Suprapubic skin (tissue), 4 donors: ENCODE results near the gene RTTN. TPM values are rescaled to one million over a fixed set of nuclear protein-coding genes. Genes with fewer than 3 reads are reported as not detected.

Source experiments
- DNase-seq, 2 donors: peaks; one replicate each; pipeline ENCODE4 v3.0.0-alpha.2; 2019; ENCODE audit warnings: low spot score in 2 of 2
- H3K27ac ChIP-seq: fragments of 200-600 bp; sonication (generic); one replicate; pipeline ENCODE4 v1.5.1; 2019
- H3K27me3 ChIP-seq: fragments of 200-600 bp; sonication (generic); one replicate; pipeline ENCODE4 v1.5.1; 2019
- H3K36me3 ChIP-seq: fragments of 200-600 bp; sonication (generic); one replicate; pipeline ENCODE4 v1.5.1; 2019
- H3K4me1 ChIP-seq: fragments of 200-600 bp; sonication (generic); one replicate; pipeline ENCODE4 v1.5.1; 2019
- H3K4me3 ChIP-seq: fragments of 200-600 bp; sonication (generic); one replicate; pipeline ENCODE4 v1.5.1; 2019; ENCODE audit warnings: mild to moderate bottlenecking
- H3K9me3 ChIP-seq: fragments of 200-600 bp; sonication (generic); one replicate; pipeline ENCODE4 v1.5.1; 2019
- CTCF ChIP-seq, 2 donors: fragments of 200-600 bp in 1 of 2; fragments of 450-650 bp in 1 of 2; sonication (generic) in 1 of 2; IDR thresholded peaks; one replicate each; pipeline ENCODE4 v1.5.1; 2016 to 2019; ENCODE audit warnings: antibody characterized with exemption in 2 of 2, mild to moderate bottlenecking in 1 of 2, moderate library complexity in 1 of 2
- EP300 ChIP-seq: sonication (generic); formaldehyde crosslinking; IDR thresholded peaks from one replicate; pipeline ENCODE4 v1.6.1; 2017; ENCODE audit warnings: antibody characterized with exemption
- POLR2A ChIP-seq, 2 donors: fragments of 450-650 bp; IDR thresholded peaks; one replicate each; pipeline ENCODE4 v1.6.1; 2017; ENCODE audit warnings: antibody characterized with exemption in 2 of 2, mild to moderate bottlenecking in 2 of 2, moderate library complexity in 2 of 2
- POLR2AphosphoS5 ChIP-seq, 3 donors: sonication (generic); formaldehyde crosslinking; IDR thresholded peaks; one replicate each; pipeline ENCODE4 v1.6.1; 2017; ENCODE audit warnings: antibody characterized with exemption in 3 of 3
- WGBS: methylation state at CpG from one replicate; pipeline ENCODE4 v1.1.5; 2018; 5-methylcytosine and 5-hydroxymethylcytosine counted together
- total RNA-seq, 4 donors: library from RNA; depleted of rRNA; stranded (reverse); fragments of >200 nt; gene quantifications; one replicate each; pipeline ENCODE4 v1.1.0, GENCODE V29; 2016

RTTN gene
- total RNA-seq, 4 donors from 2014 or later, result 8.4 to 26.1 (median 12.5) TPM

- H3K9me3 ChIP-seq, result no peaks in the 10 kb centered on the region
- no peaks in the 10 kb centered on the region for H3K4me1 ChIP-seq
- H3K27ac ChIP-seq, result no peak overlapping the region
- no peaks in the 10 kb centered on the region for H3K27me3 ChIP-seq
- H3K4me3 ChIP-seq, result no peak overlapping the region
- TF ChIP-seq CTCF (IDR thresholded peaks at IDR 0.05) (no peak), EP300 (no peak), POLR2A (IDR thresholded peaks at IDR 0.05) (no peak), POLR2AphosphoS5 (IDR thresholded peaks at IDR 0.05) (no peak)
- DNase-seq, result no peak
- 95% methylated on average over 2 of the region's 2 CpGs for WGBS
- H3K36me3 ChIP-seq, result peaks cover 20% of the 10 kb centered on the region
These were observed 77.2 kb downstream of the RTTN start for GRCh38 chr18:70128271-70128670.

- H3K4me3 ChIP-seq, result no peak overlapping the region
- TF ChIP-seq POLR2AphosphoS5 (IDR thresholded peaks at IDR 0.05) (no peak), POLR2A (IDR thresholded peaks at IDR 0.05) (no peak), EP300 (no peak), CTCF (IDR thresholded peaks at IDR 0.05) (no peak)
- H3K9me3 ChIP-seq, result no peaks in the 10 kb centered on the region
- H3K36me3 ChIP-seq, result peaks cover 20% of the 10 kb centered on the region
- H3K4me1 ChIP-seq, result no peaks in the 10 kb centered on the region
- DNase-seq, result no peak
- no peaks in the 10 kb centered on the region for H3K27me3 ChIP-seq
- 71% methylated on average over 1 of the region's 1 CpG for WGBS
- no peak overlapping the region for H3K27ac ChIP-seq
These were observed 78.1 kb downstream of the RTTN start for GRCh38 chr18:70127359-70127758.

GRCh38 chr18:70126832-70127231, 78.7 kb downstream of the RTTN start:
- 94% methylated on average over 1 of the region's 1 CpG for WGBS
- Histone ChIP-seq H3K9me3 (no peaks in the 10 kb centered on the region), H3K27me3 (no peaks in the 10 kb centered on the region), H3K36me3 (peaks cover 20% of the 10 kb centered on the region), H3K4me1 (no peaks in the 10 kb centered on the region), H3K27ac (no peak overlapping the region), H3K4me3 (no peak overlapping the region)
- DNase-seq, result no peak
- TF ChIP-seq EP300 (no peak), CTCF (IDR thresholded peaks at IDR 0.05) (no peak), POLR2AphosphoS5 (IDR thresholded peaks at IDR 0.05) (no peak), POLR2A (IDR thresholded peaks at IDR 0.05) (no peak)

GRCh38 chr18:70124139-70124538, 81.3 kb downstream of the RTTN start:
- H3K4me1 ChIP-seq, result no peaks in the 10 kb centered on the region
- peaks cover 25% of the 10 kb centered on the region for H3K36me3 ChIP-seq
- DNase-seq, result no peak
- no peak for TF ChIP-seq EP300
- H3K27me3 ChIP-seq, result no peaks in the 10 kb centered on the region
- 98% methylated on average over 4 of the region's 4 CpGs for WGBS
- no peak overlapping the region for H3K27ac ChIP-seq
- no peaks in the 10 kb centered on the region for H3K9me3 ChIP-seq
- no peak overlapping the region for H3K4me3 ChIP-seq

- 91% methylated on average over 3 of the region's 3 CpGs for WGBS
- Histone ChIP-seq H3K9me3 (no peaks in the 10 kb centered on the region), H3K4me3 (no peak overlapping the region), H3K27ac (no peak overlapping the region), H3K27me3 (no peaks in the 10 kb centered on the region), H3K4me1 (no peaks in the 10 kb centered on the region), H3K36me3 (peaks cover 25% of the 10 kb centered on the region)
- no peak for TF ChIP-seq EP300
- TF ChIP-seq POLR2A (IDR thresholded peaks at IDR 0.05), result no peak
- TF ChIP-seq POLR2AphosphoS5 (IDR thresholded peaks at IDR 0.05), result no peak
- TF ChIP-seq CTCF (IDR thresholded peaks at IDR 0.05), result no peak
- no peak for DNase-seq
These were observed 83.6 kb downstream of the RTTN start for GRCh38 chr18:70121842-70122241.

- Histone ChIP-seq H3K4me3 (no peak overlapping the region), H3K9me3 (no peaks in the 10 kb centered on the region), H3K27me3 (no peaks in the 10 kb centered on the region), H3K4me1 (no peaks in the 10 kb centered on the region), H3K36me3 (peaks cover 19% of the 10 kb centered on the region), H3K27ac (no peak overlapping the region)
- no peak for DNase-seq
- TF ChIP-seq EP300 (no peak), CTCF (IDR thresholded peaks at IDR 0.05) (no peak), POLR2A (IDR thresholded peaks at IDR 0.05) (no peak), POLR2AphosphoS5 (IDR thresholded peaks at IDR 0.05) (no peak)
- WGBS, result 53% methylated on average over 2 of the region's 2 CpGs
These were observed 88.5 kb downstream of the RTTN start for GRCh38 chr18:70116949-70117348.
